ENCODE measurements around the gene ZBTB24. TPM values are rescaled to one million over a fixed set of nuclear protein-coding genes. Genes with fewer than 3 reads are reported as not detected.

Gene ZBTB24
- total RNA-seq, 4 donors from 2014 or later = 7.0 to 10.9 (median 9.0) TPM

- TF ChIP-seq CTCF (IDR thresholded peaks at IDR 0.05; ENCODE audit: low read depth) = no peak
Measured at GRCh38 chr6:109508166-109508860, 25.3 kb upstream of the ZBTB24 start.

GRCh38 chr6:109507490-109508072, 24.6 kb upstream of the ZBTB24 start:
- no peak for TF ChIP-seq CTCF (IDR thresholded peaks at IDR 0.05; ENCODE audit: low read depth)

- TF ChIP-seq CTCF (IDR thresholded peaks at IDR 0.05; ENCODE audit: low read depth) = no peak
Measured at GRCh38 chr6:109506841-109507240, 23.8 kb upstream of the ZBTB24 start.

GRCh38 chr6:109506314-109506713, 23.3 kb upstream of the ZBTB24 start:
- TF ChIP-seq CTCF (IDR thresholded peaks at IDR 0.05; ENCODE audit: low read depth) = no peak

- no peak for TF ChIP-seq CTCF (IDR thresholded peaks at IDR 0.05; ENCODE audit: low read depth)
Measured at GRCh38 chr6:109503327-109504224, 20.6 kb upstream of the ZBTB24 start.

- TF ChIP-seq CTCF (IDR thresholded peaks at IDR 0.05; ENCODE audit: low read depth) = no peak
Measured at GRCh38 chr6:109498936-109499335, 15.9 kb upstream of the ZBTB24 start.

GRCh38 chr6:109498052-109498451, 15.0 kb upstream of the ZBTB24 start:
- TF ChIP-seq CTCF (IDR thresholded peaks at IDR 0.05; ENCODE audit: low read depth) = no peak
